ENCODE measurements around the gene GPR3.

Gene GPR3

DNA sequence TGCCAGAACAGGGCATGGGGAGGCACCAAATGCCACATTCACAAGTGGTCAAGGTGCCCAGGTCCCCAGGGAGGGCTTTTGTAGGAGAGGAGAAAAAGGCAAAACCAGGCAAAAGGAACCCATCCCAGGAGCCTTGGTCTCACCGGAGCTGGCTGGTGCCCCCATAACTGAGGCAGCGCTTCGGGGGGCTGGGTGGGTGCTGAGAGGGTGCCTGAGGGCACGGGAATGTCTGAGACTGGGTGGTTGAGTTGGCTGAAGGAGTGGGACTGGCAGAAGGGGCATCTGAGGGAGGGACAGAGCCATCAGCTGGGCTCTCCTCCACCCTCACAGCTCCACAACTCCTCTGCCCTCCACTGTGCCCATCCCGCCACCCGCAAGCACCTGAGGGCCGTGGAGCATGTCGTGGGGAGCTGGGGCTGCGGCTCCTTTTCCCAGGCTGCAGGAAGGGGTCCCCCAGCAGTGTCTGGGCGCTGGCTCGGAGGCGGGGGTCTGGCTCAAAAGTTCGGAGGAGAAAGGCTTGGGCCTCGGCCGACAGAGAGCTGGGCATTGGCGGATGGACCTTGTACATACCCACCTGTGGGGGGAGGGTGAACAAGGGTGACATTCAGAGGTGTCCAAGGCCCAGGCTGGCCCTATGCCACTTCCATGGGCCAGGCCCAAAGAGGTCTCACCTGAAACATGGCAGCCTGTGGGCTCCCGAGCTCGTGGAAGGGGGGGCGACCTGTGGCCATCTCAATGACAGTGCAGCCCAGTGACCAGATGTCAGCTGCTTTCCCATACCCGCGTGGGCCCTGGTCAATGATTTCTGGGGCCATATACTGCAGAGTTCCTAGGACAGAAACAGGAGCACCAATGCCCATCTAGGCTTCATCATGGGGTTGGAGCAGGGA lies 34.1 kb upstream of the GPR3 start:
- DNase-seq (ENCODE audit: extremely low spot score) = no peak
- TF ChIP-seq L3MBTL2 (conservative IDR thresholded peaks at IDR 0.05) (no peak), HDGF (IDR thresholded peaks at IDR 0.05; ENCODE audit: borderline replicate concordance) (no peak), ZNF384 (IDR thresholded peaks at IDR 0.05) (no peak), FOXK2 (IDR thresholded peaks at IDR 0.05) (no peak), SUZ12 (IDR thresholded peaks at IDR 0.05) (no peak), SP1 (IDR thresholded peaks at IDR 0.05) (no peak), ELF4 (IDR thresholded peaks at IDR 0.05) (no peak), LEF1 (IDR thresholded peaks at IDR 0.05; ENCODE audit: borderline replicate concordance) (no peak), CTBP1 (IDR thresholded peaks at IDR 0.05; ENCODE audit: borderline replicate concordance) (no peak), TARDBP (IDR thresholded peaks at IDR 0.05) (no peak), BHLHE40 (IDR thresholded peaks at IDR 0.05; ENCODE audit: borderline replicate concordance) (no peak), FOXM1 (IDR thresholded peaks at IDR 0.05; ENCODE audit: borderline replicate concordance) (no peak), FOXA1 (IDR thresholded peaks at IDR 0.05) (no peak), NFRKB (IDR thresholded peaks at IDR 0.05) (no peak), ARNT (IDR thresholded peaks at IDR 0.05) (no peak)
- TF ChIP-seq, protein P1, sequence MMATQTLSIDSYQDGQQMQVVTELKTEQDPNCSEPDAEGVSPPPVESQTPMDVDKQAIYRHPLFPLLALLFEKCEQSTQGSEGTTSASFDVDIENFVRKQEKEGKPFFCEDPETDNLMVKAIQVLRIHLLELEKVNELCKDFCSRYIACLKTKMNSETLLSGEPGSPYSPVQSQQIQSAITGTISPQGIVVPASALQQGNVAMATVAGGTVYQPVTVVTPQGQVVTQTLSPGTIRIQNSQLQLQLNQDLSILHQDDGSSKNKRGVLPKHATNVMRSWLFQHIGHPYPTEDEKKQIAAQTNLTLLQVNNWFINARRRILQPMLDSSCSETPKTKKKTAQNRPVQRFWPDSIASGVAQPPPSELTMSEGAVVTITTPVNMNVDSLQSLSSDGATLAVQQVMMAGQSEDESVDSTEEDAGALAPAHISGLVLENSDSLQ (IDR thresholded peaks at IDR 0.05) = no peak
- CTCF ChIA-PET = interaction anchor here (0.7 to 2.2 kb wide), 9 partner anchors 9 to 466 kb away, joined by 3 to 25 read pairs (median 5); partner anchors contain the start of genes GPR3, MAP3K6 and SYTL1
- POLR2A ChIA-PET = no interaction called here

DNA sequence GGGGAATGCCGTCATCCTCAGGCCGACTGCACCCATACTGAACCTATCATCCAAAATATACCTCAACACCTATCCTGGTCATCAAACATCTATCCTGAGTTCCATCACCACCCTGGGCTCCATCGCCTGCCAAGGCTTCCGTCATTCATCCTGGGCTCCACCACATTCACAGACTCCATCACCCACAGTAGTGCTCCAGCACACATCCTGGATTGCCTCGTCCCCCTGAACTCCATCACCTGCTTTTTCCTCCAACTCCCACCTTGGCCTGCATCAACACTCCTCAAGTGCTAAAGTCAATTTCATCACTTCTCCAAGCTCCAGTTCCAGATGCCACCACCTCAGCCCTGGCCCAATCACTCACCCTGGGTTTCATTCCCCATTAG lies 33.5 kb upstream of the GPR3 start:
- POLR2A ChIA-PET = no interaction called here
- CTCF ChIA-PET = interaction anchor here (1.1 kb wide), 1 partner anchor 10 kb away, joined by 3 read pairs; no protein-coding TSS in a partner anchor
- DNase-seq (ENCODE audit: extremely low spot score) = no peak
- TF ChIP-seq FOXM1 (IDR thresholded peaks at IDR 0.05; ENCODE audit: borderline replicate concordance) (no peak), HDGF (IDR thresholded peaks at IDR 0.05; ENCODE audit: borderline replicate concordance) (no peak), NFRKB (IDR thresholded peaks at IDR 0.05) (no peak), BHLHE40 (IDR thresholded peaks at IDR 0.05; ENCODE audit: borderline replicate concordance) (no peak), SP1 (IDR thresholded peaks at IDR 0.05) (no peak), L3MBTL2 (conservative IDR thresholded peaks at IDR 0.05) (no peak), TARDBP (IDR thresholded peaks at IDR 0.05) (no peak), SUZ12 (IDR thresholded peaks at IDR 0.05) (no peak), FOXK2 (IDR thresholded peaks at IDR 0.05) (no peak), LEF1 (IDR thresholded peaks at IDR 0.05; ENCODE audit: borderline replicate concordance) (no peak), FOXA1 (IDR thresholded peaks at IDR 0.05) (no peak)
- TF ChIP-seq, protein P1 (IDR thresholded peaks at IDR 0.05) = no peak

DNA sequence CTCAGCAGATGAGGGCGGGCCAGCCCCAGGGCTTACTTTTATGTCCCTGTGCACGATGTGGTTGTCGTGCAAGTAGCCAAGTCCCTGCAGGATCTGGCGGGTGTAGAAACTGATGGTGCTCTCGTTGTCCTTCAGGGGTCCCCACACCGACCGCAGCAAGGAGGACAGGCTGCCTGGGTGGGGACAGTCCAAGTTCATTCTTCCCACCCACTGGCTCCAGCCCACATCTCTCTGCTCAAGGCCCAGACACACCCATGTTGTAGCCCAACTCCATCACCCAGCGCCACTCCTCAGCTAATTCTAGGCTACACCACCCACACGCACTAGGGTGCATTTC lies 32.6 kb upstream of the GPR3 start:
- no peak for DNase-seq (ENCODE audit: extremely low spot score)
- ChIA-PET POLR2A (no interaction called here), CTCF (no interaction called here)
- TF ChIP-seq CTBP1 (IDR thresholded peaks at IDR 0.05; ENCODE audit: borderline replicate concordance) (no peak), SP1 (IDR thresholded peaks at IDR 0.05) (no peak), ZNF384 (IDR thresholded peaks at IDR 0.05) (no peak), FOXA1 (IDR thresholded peaks at IDR 0.05) (no peak), L3MBTL2 (conservative IDR thresholded peaks at IDR 0.05) (no peak), NFRKB (IDR thresholded peaks at IDR 0.05) (no peak), LEF1 (IDR thresholded peaks at IDR 0.05; ENCODE audit: borderline replicate concordance) (no peak), ARNT (IDR thresholded peaks at IDR 0.05) (no peak), FOXM1 (IDR thresholded peaks at IDR 0.05; ENCODE audit: borderline replicate concordance) (no peak), TARDBP (IDR thresholded peaks at IDR 0.05) (no peak), ELF4 (IDR thresholded peaks at IDR 0.05) (no peak), SUZ12 (IDR thresholded peaks at IDR 0.05) (no peak), FOXK2 (IDR thresholded peaks at IDR 0.05) (no peak)
- TF ChIP-seq, protein P1 (IDR thresholded peaks at IDR 0.05) = no peak

DNA sequence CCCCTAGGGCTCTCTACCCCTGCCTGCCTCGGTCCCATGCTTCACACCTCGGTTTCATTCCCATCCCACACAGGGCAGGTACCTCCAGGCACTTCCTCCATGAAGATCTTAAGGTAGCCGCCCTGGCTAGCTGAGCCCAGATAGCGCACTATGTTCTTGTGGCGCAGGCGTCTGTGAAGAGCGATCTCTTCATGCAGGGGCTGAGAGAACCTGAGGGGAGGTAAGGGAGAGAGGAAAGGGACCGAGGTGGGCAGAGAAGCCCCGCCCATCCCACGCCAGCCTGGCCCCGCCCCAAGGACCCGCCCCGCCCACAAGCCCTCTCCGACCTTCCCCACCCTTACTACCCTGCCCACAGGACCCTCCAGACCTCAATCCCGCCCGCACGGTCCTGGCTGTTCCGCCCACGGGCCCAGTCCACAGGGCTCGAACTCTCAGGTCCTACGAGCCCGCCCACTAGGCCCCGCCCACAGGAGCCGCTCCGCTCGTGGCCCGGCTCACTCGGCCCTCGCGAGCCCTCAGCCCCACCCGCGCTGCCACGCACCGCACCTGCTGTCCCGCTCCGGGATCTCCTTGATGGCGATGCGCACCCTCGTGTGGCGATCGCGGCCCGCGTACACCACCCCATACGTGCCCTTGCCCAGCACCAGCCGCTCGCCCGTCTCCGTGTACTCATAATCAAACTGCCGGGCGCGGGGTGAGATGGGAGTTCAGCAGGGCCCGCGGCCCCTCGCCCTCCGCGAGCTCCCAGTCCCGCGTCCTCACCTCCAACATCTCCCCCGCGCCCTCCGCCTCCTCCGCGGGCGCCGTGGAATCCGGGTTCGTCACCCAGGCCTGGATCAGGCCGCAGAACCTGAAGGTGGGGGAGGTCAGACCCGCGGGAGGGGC lies 32.0 kb upstream of the GPR3 start:
- TF ChIP-seq NFRKB (IDR thresholded peaks at IDR 0.05) = no peak
- TF ChIP-seq ARNT (IDR thresholded peaks at IDR 0.05) = no peak
- TF ChIP-seq TARDBP (IDR thresholded peaks at IDR 0.05) = no peak
- TF ChIP-seq ZNF384 (IDR thresholded peaks at IDR 0.05) = no peak
- no peak for TF ChIP-seq BHLHE40 (IDR thresholded peaks at IDR 0.05; ENCODE audit: borderline replicate concordance)
- no peak for TF ChIP-seq FOXA1 (IDR thresholded peaks at IDR 0.05)
- TF ChIP-seq L3MBTL2 (conservative IDR thresholded peaks at IDR 0.05) = no peak
- TF ChIP-seq LEF1 (IDR thresholded peaks at IDR 0.05; ENCODE audit: borderline replicate concordance) = no peak
- ChIA-PET POLR2A (no interaction called here), CTCF (interaction anchor here (0.9 kb wide), 1 partner anchor 45 kb away, joined by 5 read pairs; no protein-coding TSS in a partner anchor)
- no peak for DNase-seq (ENCODE audit: extremely low spot score)

DNA sequence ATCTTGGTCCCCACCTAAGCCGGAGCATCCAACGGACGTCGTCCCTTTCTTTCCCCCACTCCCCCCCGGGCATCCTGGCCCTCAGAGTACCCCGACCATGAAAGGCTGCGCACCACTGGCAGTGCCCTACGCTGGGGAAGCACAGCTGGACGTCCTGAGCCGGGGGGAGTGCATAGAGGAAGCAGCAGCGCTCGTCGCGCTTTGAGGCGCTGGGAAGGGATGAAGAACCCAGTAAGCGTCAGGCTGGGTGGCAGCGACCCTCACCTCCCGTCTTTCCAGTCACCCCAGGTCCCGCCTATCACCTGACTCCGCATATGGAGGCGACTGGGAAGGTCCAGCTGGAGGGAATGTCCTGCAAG lies 31.4 kb upstream of the GPR3 start:
- no peak for DNase-seq (ENCODE audit: extremely low spot score)
- POLR2A ChIA-PET = no interaction called here
- CTCF ChIA-PET = interaction anchor here (0.9 kb wide), 1 partner anchor 45 kb away, joined by 5 read pairs; no protein-coding TSS in a partner anchor
- TF ChIP-seq HDGF (IDR thresholded peaks at IDR 0.05; ENCODE audit: borderline replicate concordance) (no peak), ZNF384 (IDR thresholded peaks at IDR 0.05) (no peak), ELF4 (IDR thresholded peaks at IDR 0.05) (no peak), TARDBP (IDR thresholded peaks at IDR 0.05) (no peak), SUZ12 (IDR thresholded peaks at IDR 0.05) (no peak), NFRKB (IDR thresholded peaks at IDR 0.05) (no peak)

Data from HEK293T (cell line).